Activated CD8-positive, alpha-beta T cell treated with anti-CD3 and anti-CD28 coated beads, Interleukin-2, amount 10 ng/mL, durations not matched to agents 7 days and 5 days (primary cell): ENCODE results near the gene CIDEB. TPM values are rescaled to one million over a fixed set of nuclear protein-coding genes. Genes with fewer than 3 reads are reported as not detected.

Experiments used
- ATAC-seq: fragments of 150-1000 bp; cut with Tn5 transposase; one replicate; pipeline ENCODE4 v1.10.0; 2021; ENCODE audit warnings: moderate library complexity
- CTCF ChIA-PET: fragments of 350-600 bp; sonication (Branson Sonifier 250); formaldehyde crosslinking; loops from one replicate; lab custom pipeline; 2021; ENCODE audit warnings: antibody characterized with exemption; lab: Charles Lee
- POLR2A ChIA-PET: fragments of 350-600 bp; sonication (Branson Sonifier 250); formaldehyde crosslinking; loops from one replicate; lab custom pipeline; 2021; ENCODE audit warnings: antibody characterized with exemption; lab: Charles Lee
- DNase-seq: peaks from one replicate; pipeline ENCODE4 v3.0.0-alpha.2; 2020
- H3K27ac Mint-ChIP-seq: one replicate; pipeline ENCODE4 v1.8.0; 2021; ENCODE audit warnings: mild to moderate bottlenecking, mixed read lengths
- H3K27me3 Mint-ChIP-seq: one replicate; pipeline ENCODE4 v1.8.0; 2021; ENCODE audit warnings: low read depth, mixed read lengths
- H3K36me3 Mint-ChIP-seq: one replicate; pipeline ENCODE4 v1.8.0; 2021; ENCODE audit warnings: low read depth, mixed read lengths
- H3K4me1 Mint-ChIP-seq: one replicate; pipeline ENCODE4 v1.8.0; 2021; ENCODE audit warnings: low read depth, mixed read lengths
- H3K4me3 Mint-ChIP-seq: one replicate; pipeline ENCODE4 v1.8.0; 2021; ENCODE audit warnings: mild to moderate bottlenecking, mixed read lengths
- H3K9me3 Mint-ChIP-seq: one replicate; pipeline ENCODE4 v1.8.0; 2022; ENCODE audit warnings: mixed read lengths; ENCODE audit not compliant: insufficient read depth
- total RNA-seq, 2 experiments: library from RNA; stranded (reverse); gene quantifications; one replicate each; pipeline ENCODE4 v1.2.3, GENCODE V29; 2021

CIDEB gene
- total RNA-seq, 2 experiments from 2014 or later = 47.2 to 48.2 TPM

GRCh38 chr14:24299255-24300191, 8.3 kb downstream of the CIDEB start, which contains the start of the genes DHRS1 and NOP9:
Gene DHRS1, minus strand, starts transcription at chr14:24299780. Its CDS starts 674 bp downstream, at chr14:24299106.
Gene NOP9, plus strand, starts transcription at chr14:24299850. Its CDS starts 105 bp downstream, at chr14:24299955.
- Mint-ChIP-seq H3K9me3 (no peaks in the 10 kb centered on the region), H3K36me3 (peaks cover 54% of the 10 kb centered on the region), H3K4me1 (peaks cover 53% of the 10 kb centered on the region), H3K27ac (peak within 1 kb of the TSS; percentile 91), H3K4me3 (peak within 1 kb of the TSS; percentile 91), H3K27me3 (no peaks in the 10 kb centered on the region)
- ChIA-PET CTCF (interaction anchor here (0.9 to 26.4 kb wide), 14 partner anchors 9 to 210 kb away, joined by 3 to 801 read pairs (median 6); partner anchors contain the start of genes CHMP4A, CIDEB, GMPR2 and KHNYN), POLR2A (interaction anchor here (0.7 to 7.0 kb wide), 19 partner anchors 9 to 184 kb away, joined by 3 to 73 read pairs (median 5); partner anchors contain the start of genes CHMP4A, CIDEB, GMPR2 and IRF9)
- ATAC-seq (peak; percentile 83), DNase-seq (peak; percentile 94)

GRCh38 chr14:24298892-24299254, 8.9 kb downstream of the CIDEB start:
- ATAC-seq = peak; percentile 10
- ChIA-PET POLR2A (interaction anchor here (0.8 to 7.0 kb wide), 10 partner anchors 10 to 137 kb away, joined by 3 to 73 read pairs (median 8); partner anchors contain the start of genes CIDEB, GMPR2, IRF9 and MDP1), CTCF (interaction anchor here (0.9 to 26.4 kb wide), 9 partner anchors 8 to 190 kb away, joined by 3 to 801 read pairs (median 14); partner anchors contain the start of genes CHMP4A, CIDEB, GMPR2 and KHNYN)

GRCh38 chr14:24297190-24297964, 10.4 kb downstream of the CIDEB start:
- Mint-ChIP-seq H3K27me3 (no peaks in the 10 kb centered on the region), H3K4me3 (peak overlapping the region; percentile 17), H3K4me1 (peaks cover 53% of the 10 kb centered on the region), H3K36me3 (peaks cover 48% of the 10 kb centered on the region), H3K9me3 (no peaks in the 10 kb centered on the region), H3K27ac (peak overlapping the region; percentile 89)
- peak; percentile 3 for ATAC-seq
- DNase-seq = no peak
- POLR2A ChIA-PET = interaction anchor here (0.7 to 7.0 kb wide), 14 partner anchors 10 to 136 kb away, joined by 3 to 73 read pairs (median 4); partner anchors contain the start of genes CHMP4A, CIDEB, IRF9 and LTB4R2
- CTCF ChIA-PET = interaction anchor here (0.6 to 26.4 kb wide), 28 partner anchors 11 to 189 kb away, joined by 3 to 801 read pairs (median 5); partner anchors contain the start of genes CHMP4A, CIDEB, DCAF11 and EMC9

More at GRCh38 chr14:24298892-24299254, 8.9 kb downstream of the CIDEB start:
- H3K36me3 Mint-ChIP-seq = peaks cover 53% of the 10 kb centered on the region
- peaks cover 53% of the 10 kb centered on the region for H3K4me1 Mint-ChIP-seq
- H3K9me3 Mint-ChIP-seq = no peaks in the 10 kb centered on the region
- peak overlapping the region; percentile 91 for H3K27ac Mint-ChIP-seq
- H3K27me3 Mint-ChIP-seq = no peaks in the 10 kb centered on the region
- DNase-seq = peak; percentile 36
- peak overlapping the region; percentile 91 for H3K4me3 Mint-ChIP-seq

- DNase-seq (peak; percentile 84), ATAC-seq (peak; percentile 57)
- POLR2A ChIA-PET = interaction anchor here (0.7 to 7.0 kb wide), 10 partner anchors 11 to 101 kb away, joined by 3 to 73 read pairs (median 4); partner anchors contain the start of genes CIDEB, LTB4R2, TINF2 and TM9SF1
- H3K4me3 Mint-ChIP-seq = no peak overlapping the region
- H3K9me3 Mint-ChIP-seq = no peaks in the 10 kb centered on the region
- no peaks in the 10 kb centered on the region for H3K27me3 Mint-ChIP-seq
- peaks cover 48% of the 10 kb centered on the region for H3K4me1 Mint-ChIP-seq
- peaks cover 48% of the 10 kb centered on the region for H3K36me3 Mint-ChIP-seq
- peak overlapping the region; percentile 89 for H3K27ac Mint-ChIP-seq
- CTCF ChIA-PET = interaction anchor here (0.6 to 26.4 kb wide), 29 partner anchors 10 to 201 kb away, joined by 3 to 801 read pairs (median 5); partner anchors contain the start of genes CHMP4A, CIDEB, DCAF11 and EMC9
Observed at GRCh38 chr14:24296341-24297157, 11.2 kb downstream of the CIDEB start.

DNA sequence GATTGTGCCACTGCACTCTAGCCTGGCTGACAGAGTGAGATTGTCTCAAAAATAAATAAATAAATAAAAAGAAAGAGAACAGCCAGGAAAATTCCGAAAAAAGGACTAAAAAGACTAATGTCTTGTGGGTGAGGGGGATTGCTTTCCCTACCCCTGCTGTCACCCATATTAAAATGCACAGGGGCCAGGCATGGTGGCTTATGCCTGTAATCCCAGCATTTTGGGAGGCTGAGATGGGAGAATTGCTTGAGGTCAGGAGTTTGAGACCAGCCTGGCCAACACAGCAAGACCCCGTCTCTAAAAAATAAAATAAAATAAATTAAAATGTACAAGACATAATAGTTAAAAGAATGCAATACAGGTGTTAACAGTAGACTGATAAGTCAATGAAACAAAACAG, 14.3 kb downstream of the CIDEB start:
- H3K9me3 Mint-ChIP-seq = no peaks in the 10 kb centered on the region
- ATAC-seq (no peak), DNase-seq (no peak)
- H3K4me3 Mint-ChIP-seq = no peak overlapping the region
- peaks cover 63% of the 10 kb centered on the region for H3K36me3 Mint-ChIP-seq
- peaks cover 46% of the 10 kb centered on the region for H3K4me1 Mint-ChIP-seq
- CTCF ChIA-PET = interaction anchor here (0.9 to 26.4 kb wide), 6 partner anchors 14 to 51 kb away, joined by 3 to 801 read pairs (median 8); partner anchors contain the start of genes GMPR2, NEDD8, RABGGTA and TINF2
- POLR2A ChIA-PET = no interaction called here
- no peaks in the 10 kb centered on the region for H3K27me3 Mint-ChIP-seq
- no peak overlapping the region for H3K27ac Mint-ChIP-seq

GRCh38 chr14:24292118-24292807, 15.5 kb downstream of the CIDEB start:
- ChIA-PET POLR2A (interaction anchor here (1.0 kb wide), 1 partner anchor 20 kb away, joined by 3 read pairs; the partner anchor contains the start of gene RABGGTA), CTCF (interaction anchor here (1.2 to 26.4 kb wide), 8 partner anchors 13 to 139 kb away, joined by 3 to 801 read pairs (median 6); partner anchors contain the start of genes GMPR2, NEDD8, RABGGTA and TINF2)
- no peaks in the 10 kb centered on the region for H3K9me3 Mint-ChIP-seq
- H3K27me3 Mint-ChIP-seq = no peaks in the 10 kb centered on the region
- DNase-seq (no peak), ATAC-seq (no peak)
- H3K4me1 Mint-ChIP-seq = peaks cover 44% of the 10 kb centered on the region
- H3K4me3 Mint-ChIP-seq = no peak overlapping the region
- H3K27ac Mint-ChIP-seq = no peak overlapping the region
- peaks cover 68% of the 10 kb centered on the region for H3K36me3 Mint-ChIP-seq

GRCh38 chr14:24291446-24292117, 16.2 kb downstream of the CIDEB start:
- H3K27me3 Mint-ChIP-seq = no peaks in the 10 kb centered on the region
- H3K36me3 Mint-ChIP-seq = peaks cover 66% of the 10 kb centered on the region
- peaks cover 37% of the 10 kb centered on the region for H3K4me1 Mint-ChIP-seq
- H3K4me3 Mint-ChIP-seq = no peak overlapping the region
- ChIA-PET CTCF (interaction anchor here (0.5 to 26.4 kb wide), 8 partner anchors 12 to 140 kb away, joined by 3 to 801 read pairs (median 4); partner anchors contain the start of genes GMPR2, NEDD8, RABGGTA and TINF2), POLR2A (interaction anchor here (0.9 kb wide), 1 partner anchor 78 kb away, joined by 4 read pairs; the partner anchor contains the start of gene CHMP4A)
- ATAC-seq = no peak
- no peak for DNase-seq
- H3K9me3 Mint-ChIP-seq = no peaks in the 10 kb centered on the region
- H3K27ac Mint-ChIP-seq = no peak overlapping the region

GRCh38 chr14:24290746-24291145, 17.0 kb downstream of the CIDEB start:
- Mint-ChIP-seq H3K27me3 (no peaks in the 10 kb centered on the region), H3K4me1 (peaks cover 28% of the 10 kb centered on the region), H3K36me3 (peaks cover 57% of the 10 kb centered on the region), H3K9me3 (no peaks in the 10 kb centered on the region), H3K4me3 (no peak overlapping the region), H3K27ac (no peak overlapping the region)
- CTCF ChIA-PET = interaction anchor here (0.6 to 26.4 kb wide), 13 partner anchors 8 to 141 kb away, joined by 3 to 801 read pairs (median 5); partner anchors contain the start of genes CIDEB, GMPR2, LTB4R and LTB4R2
- DNase-seq (no peak), ATAC-seq (no peak)
- POLR2A ChIA-PET = interaction anchor here (0.9 to 2.8 kb wide), 7 partner anchors 9 to 141 kb away, joined by 3 to 12 read pairs (median 4); partner anchors contain the start of genes CHMP4A and TINF2
